ENCODE measurements around the gene RAB4B.
"Not testable (repeated sequence)": the region's sequence is repeated elsewhere in the genome, so short reads cannot be mapped to it uniquely, and the experiment has no call there.

Gene RAB4B

DNA sequence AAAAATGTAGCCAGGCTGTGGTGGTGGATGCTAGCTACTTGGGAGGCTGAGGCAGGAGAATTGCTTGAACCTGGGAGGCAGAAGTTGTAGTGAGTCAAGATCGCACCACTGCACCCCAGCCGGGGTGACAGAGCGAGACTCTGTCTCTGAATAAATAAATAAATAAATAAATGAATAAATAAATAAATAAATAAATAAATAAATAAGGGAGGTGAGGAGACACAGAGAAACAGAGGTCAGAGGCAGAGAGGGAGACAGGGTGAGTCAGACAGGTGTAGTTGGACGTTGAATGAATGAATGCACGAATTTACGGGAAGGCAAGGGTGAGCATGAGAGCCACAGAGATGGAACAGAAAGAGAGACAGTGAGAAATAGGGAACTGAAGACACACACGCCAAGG, 3.1 kb downstream of the RAB4B start:
- no peak for DNase-seq

- no peak for DNase-seq
These were observed 5.7 kb downstream of the RAB4B start for GRCh38 chr19:40783711-40784110.

GRCh38 chr19:40784146-40784545, 6.1 kb downstream of the RAB4B start:
- DNase-seq = not testable (repeated sequence)

DNA sequence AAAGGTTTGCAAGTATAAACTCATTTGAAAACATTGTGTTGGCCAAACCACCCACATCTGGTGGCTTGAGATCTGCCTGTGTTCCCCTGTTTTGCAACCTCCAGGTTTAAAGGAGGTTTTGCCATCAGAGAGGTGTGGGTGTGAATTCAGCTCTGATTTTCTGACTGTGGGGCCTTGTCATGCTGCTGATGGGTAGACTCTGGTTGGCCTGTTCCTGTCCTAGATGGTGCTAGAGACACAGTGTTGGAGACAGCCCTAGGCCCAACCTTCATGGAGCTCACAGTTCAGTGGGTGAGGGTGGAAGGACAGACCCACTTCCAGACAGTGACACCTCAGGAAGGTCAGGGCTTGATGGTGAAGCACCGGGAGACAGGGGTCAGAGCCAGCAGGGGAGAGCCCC, 7.5 kb downstream of the RAB4B start:
- DNase-seq = no peak

DNA sequence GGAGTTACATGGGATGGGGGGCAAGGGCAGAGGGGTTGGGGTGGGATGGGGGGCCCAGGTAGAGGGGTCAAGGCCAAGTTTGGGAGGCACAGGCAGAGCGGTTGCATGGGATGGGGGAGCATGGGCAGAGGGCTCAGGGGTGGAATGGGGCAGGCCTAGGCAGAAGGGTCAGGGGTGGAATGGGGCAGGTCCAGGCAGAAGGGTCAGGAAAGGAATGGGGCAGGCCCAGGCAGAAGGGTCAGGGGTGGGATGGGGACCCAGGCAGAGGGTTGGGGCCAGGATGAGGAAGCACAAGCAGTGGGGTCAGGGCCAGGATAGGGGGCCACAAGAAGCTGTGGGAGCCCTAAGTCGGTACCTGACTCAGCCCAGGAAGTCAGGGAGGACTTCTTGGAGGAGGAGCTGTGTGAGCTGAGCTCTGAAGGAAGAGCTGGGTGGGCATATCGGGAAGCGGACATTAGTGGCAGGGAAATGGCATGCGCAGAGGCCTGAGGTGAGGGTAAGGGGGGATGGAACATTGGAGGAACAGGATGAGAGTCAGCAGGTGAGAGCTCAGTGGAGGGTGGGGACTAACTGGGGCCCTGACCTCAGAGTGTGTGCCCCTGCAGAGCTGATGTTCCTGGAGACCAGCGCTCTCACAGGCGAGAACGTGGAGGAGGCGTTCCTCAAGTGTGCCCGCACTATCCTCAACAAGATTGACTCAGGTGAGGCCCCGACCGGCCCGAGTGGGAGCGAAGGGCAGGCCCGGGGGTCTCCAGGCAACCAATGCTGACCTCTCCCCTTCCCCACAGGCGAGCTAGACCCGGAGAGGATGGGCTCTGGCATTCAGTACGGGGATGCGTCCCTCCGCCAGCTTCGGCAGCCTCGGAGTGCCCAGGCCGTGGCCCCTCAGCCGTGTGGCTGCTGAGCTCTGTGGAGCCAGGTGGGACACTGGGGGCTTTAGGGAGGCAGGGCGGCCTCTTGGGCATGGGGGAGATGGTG, 8.3 kb downstream of the RAB4B start:
- no peak for DNase-seq

- no peak for DNase-seq
These were observed 13.3 kb downstream of the RAB4B start for GRCh38 chr19:40791349-40791748.

DNA sequence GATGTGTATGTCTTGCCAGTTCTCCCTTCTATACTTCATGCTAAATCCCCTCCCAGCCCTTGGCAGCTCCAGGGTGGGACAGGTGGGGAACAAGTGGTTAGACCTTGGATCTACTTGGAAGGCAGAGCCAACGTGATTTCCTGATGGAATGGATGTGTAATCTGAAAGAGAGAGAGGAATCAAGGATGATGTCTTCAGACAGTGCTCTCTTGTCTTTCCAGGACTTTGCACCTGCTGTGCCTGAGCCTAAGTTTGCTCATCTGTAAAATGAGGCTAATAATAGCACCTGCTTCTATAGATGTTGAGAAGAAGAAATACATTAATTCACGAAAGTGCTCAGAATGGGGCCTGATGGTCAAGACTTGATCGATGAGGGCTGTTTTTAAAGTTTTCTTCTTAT, 13.9 kb downstream of the RAB4B start:
- DNase-seq = no peak

DNA sequence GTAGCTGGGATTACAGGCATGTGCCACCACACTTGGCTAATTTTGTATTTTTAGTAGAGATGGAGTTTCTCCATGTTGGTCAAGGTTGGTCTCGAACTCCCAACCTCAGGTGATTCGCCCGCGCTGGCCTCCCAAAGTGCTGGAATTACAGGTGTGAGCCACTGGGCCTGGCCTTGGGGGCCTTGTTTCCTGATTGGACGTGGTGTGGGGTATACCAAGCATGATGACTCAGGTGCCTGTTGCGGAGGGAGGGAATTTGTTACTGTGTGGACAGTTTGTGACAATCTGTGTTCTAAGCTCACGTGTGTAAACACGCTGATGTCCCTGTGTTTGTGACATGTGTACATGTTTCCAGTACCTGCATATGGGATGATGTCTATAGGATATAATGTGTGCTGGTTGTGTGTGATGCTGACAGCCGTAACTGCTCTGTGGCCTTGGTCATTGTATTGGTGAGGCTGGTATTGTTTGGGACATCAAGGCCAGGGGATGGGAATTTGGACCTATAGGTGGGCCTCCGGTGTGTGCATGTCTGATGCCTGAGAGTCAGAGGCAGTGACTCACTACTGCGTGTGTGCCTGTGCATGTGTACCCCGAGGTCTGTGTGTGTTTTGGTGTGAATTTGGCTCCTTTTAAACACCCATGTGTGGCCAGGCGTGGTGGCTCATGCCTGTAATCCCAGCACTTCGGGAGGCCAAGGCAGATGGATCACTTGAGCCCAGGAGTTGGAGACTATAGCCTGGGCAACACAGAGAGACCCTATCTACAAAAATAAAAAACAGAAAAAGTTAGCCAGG, 19.3 kb downstream of the RAB4B start:
- no peak for DNase-seq

DNA sequence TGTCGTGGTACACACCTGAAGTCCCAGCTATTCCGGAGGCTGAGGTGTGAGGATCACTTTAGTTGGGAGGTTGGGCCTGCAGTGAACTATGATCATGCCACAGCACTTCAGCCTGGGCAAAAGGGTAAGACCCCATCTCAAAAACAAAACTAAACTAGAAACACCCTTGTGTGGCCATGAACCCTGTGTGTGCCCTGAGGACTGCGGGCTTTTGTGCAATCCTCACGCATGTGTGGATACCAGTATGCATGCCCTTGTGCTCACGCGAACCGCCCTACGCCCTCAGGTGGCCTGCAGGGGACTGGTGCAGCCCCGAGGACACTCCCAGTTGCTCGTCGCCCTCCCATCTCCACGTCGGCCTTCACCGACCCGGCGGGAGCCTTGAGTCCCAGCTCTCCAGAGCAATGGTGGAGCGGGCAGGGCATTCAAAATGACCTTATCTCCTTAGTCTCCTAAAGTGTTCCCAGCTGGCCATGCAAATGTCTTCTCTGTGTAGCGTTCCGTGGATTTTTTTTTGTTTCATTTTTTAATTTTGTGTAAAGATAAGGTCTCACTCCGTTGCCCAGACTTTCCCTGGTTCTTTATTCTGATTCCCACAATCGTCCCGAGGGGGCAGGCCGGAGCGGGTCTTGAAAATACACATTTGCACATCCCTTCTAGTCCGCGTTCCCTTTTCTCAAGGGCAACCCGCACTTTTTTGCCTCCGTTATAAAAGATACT, 20.1 kb downstream of the RAB4B start:
- peak in 1 of 2 donors; percentile 60 for DNase-seq

DNA sequence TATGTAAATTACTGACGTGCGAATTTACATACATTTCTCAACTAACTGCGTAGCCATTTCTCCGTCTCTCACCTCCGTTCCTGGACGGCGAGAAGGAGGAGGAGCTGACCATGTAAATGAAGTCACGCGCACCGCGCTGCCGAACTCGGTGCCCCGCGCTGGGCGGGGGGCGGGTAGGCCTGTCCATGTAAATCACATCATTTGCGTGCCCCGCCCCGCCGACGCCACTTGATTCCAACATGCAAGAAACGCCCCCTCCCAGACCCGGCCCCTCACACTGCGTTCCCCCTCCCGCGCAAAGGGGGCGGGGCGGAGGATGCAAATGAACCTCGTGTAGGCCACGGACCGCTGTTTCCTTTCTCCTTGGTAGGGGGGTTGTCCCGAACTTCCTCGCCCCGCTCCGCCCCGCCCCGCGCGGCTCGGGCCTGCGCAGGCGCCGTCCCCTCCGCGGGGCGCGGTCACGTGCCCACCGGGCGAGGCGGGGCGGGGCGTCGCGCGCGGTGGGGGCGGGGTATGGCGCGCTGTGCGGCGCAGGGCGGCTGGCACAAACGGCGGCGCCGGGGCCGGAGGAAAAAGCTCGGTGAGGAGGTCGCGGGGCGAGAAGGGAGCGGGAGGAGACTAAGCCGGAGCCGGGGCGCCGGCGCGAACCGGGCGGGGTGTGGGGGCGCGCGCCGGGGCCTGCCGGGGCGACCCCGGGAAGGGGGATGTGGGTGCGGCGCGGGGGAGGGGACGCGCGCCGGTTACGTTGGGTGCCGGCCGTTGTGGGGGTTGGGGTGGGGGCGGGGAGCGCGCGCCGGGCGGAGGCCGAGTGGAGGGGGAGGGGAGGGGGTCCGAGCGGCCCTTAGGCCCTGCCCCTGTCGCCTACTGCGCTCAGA, 20.9 kb downstream of the RAB4B start, which contains the start of gene EGLN2:
EGLN2 (plus strand) TSS at position 509 of the 875 bp plus-strand sequence. CDS start 1,382 bp downstream, outside the sequence.
- DNase-seq = peak; percentile 98 to 99

DNA sequence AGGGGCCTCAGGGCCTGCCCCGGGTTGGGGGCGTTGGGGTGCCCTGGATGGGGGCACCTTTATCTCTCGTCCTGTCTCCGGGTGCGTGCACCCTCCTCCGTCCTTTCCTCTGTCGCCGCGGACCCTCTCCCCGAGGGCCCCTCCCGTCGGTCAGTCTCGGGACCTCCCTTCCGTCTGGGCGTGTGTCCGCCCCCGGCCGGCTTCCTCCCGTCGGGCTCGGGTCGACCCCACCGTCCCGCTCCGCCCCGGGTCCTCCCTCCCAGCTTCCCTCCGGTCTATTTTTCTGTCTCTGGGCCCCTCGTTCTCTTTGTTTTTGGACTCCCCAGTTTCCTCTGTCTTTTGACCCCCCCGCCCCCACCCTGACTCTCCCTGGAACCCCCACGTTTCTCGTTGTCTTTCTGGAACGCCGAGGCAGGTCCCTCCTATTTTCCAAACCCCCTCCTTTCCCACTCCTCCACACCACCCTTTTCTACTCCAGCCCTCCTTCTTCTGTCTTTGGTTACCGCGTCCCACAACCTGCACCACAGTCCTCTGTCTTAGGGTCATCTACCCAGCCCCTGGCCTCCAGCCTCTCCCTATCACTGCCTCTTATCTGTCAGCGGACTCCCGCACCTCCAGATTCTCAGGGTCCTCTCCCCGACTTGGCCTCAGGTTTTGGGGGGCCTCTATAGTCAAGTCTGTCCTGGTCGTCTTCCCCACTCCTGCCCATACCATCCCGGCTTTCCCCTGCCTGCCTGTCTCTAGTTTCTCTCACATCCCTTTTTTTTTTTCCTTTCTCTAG, 21.7 kb downstream of the RAB4B start:
- no peak for DNase-seq

GRCh38 chr19:40800339-40800996, 22.4 kb downstream of the RAB4B start:
- no peak for DNase-seq

GRCh38 chr19:40800997-40801377, 22.9 kb downstream of the RAB4B start:
- DNase-seq = no peak

DNA sequence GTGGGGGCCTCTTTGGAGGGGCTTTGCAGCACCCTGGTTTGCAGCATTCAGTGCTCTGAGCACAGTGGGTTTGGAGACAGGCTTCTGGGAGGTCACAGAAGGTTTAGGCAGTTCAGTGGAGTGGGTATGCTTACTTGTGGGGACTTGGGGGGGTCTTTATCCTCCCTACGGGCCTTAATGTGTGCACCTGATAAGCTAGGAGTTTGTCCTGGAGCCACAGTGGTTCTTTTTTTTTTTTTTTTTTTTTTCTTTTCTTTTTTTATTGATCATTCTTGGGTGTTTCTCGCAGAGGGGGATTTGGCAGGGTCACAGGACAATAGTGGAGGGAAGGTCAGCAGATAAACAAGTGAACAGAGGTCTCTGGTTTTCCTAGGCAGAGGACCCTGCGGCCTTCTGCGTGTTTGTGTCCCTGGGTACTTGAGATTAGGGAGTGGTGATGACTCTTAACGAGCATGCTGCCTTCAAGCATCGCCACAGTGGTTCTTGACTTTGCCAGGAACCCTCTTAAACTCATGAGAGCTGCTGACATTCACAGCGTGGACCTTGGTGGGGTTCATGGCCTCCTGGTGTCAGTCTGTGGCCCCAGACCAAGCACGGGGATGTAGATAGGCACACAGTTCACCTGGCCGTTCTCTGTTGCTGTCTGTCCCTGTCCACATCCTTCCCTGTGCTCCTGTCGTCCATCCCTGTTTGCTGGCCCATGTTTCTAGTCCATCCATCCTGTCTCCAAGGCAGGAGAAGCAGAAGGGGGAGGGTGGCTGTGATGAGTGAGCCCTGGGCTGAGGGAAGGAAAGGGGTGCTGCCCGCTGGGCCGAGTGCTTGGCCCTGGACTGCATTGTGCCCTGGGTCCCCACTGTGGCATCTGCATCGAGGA, 23.6 kb downstream of the RAB4B start:
- no peak for DNase-seq

DNA sequence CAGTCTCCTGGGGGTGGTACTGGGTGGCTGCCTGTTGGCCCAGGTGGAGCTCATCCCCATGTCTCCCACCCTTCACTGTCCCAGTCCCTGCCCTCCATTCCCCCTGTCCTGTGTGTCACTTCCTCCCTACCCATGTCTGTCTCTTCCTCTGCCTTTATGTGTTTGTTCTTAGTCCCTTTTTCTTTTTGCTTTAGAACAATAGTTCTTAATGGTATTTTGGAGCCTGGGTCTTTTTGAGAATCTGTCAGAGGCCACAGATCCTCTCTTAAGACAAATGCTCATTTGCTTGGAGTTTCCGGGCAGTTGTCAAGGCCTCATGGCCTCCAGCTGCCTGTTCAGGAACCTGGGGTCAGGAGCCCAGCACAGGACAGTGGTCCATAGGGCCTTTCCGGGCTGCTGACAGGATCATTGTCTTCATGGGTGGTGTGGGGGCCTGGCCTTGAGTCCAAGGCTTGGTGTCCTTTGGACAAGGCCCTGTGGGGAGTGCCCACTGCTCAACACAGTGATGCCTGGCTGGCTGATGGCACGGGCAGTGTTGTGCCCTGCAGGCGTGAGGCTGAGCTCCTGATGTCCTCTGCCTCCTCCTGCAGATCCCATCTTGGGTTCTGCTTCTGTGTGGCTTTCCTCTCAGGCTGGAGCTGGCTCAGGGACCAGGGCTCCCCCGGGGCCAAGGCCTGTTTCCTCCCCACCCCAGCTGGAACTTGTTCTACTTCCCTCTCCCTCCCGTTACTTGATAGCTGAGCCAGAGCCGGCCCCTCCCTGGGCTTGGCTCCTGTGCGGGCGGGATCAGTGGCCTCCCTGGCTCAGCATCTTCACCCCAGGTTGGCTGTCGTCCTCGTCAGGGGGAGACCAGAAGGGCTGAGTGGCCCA, 24.5 kb downstream of the RAB4B start:
- DNase-seq = no peak

DNA sequence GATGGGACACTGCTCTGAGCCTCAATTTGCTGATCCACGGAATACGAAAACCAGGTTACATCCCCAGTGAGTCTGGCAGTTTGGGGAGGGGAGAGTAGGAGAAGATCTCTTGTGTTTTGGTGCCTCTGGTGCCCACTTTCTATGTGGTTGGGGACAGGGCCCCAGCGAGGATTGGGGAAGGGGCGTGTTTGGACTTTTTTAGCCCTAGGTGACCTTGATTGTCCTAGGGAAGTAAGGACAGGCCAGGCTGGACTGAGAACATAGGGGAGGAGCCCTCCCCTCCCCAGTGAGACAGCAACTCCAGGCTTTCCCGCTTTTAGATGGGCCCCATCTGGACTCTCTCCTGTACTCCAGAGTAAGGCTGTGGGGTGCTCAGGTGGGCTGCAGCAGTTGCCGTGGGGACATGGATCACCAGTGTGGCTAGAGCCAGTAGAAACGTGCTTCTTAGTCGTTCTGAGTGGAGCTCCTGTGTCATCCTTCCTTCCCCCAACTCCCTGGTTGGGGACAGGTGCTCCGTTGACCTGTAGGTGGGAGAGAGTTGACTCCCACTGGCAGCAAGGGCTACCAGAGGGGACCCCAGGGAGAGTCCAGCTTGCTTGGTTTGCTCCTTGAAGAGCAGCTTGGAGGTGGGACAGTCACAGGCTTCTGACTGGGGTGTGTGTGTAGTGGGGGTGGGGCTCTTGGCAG, 25.3 kb downstream of the RAB4B start:
- DNase-seq = no peak

- no peak for DNase-seq
These were observed 26.1 kb downstream of the RAB4B start for GRCh38 chr19:40803857-40804782.
